ENCODE results near the gene PRDM2.

- TF ChIP-seq CTCF (IDR thresholded peaks at IDR 0.05; ENCODE audit: low read length): no peak
- TF ChIP-seq EZH2 (IDR thresholded peaks at IDR 0.05; ENCODE audit: borderline replicate concordance, low read length): no peak
Measured at GRCh38 chr1:13760921-13761320, 60.9 kb downstream of the PRDM2 start.

All from OCI-LY1 (cell line).